Measurements from ENCODE around the gene SAMHD1. TPM values are rescaled to one million over a fixed set of nuclear protein-coding genes. Genes with fewer than 3 reads are reported as not detected.

SAMHD1 gene
- total and polyA plus RNA-seq, 2 of the 13 experiments (the other 11 are each of a cell fraction or from before 2014, with no cell fraction given): 16.9 to 43.5 TPM

DNA sequence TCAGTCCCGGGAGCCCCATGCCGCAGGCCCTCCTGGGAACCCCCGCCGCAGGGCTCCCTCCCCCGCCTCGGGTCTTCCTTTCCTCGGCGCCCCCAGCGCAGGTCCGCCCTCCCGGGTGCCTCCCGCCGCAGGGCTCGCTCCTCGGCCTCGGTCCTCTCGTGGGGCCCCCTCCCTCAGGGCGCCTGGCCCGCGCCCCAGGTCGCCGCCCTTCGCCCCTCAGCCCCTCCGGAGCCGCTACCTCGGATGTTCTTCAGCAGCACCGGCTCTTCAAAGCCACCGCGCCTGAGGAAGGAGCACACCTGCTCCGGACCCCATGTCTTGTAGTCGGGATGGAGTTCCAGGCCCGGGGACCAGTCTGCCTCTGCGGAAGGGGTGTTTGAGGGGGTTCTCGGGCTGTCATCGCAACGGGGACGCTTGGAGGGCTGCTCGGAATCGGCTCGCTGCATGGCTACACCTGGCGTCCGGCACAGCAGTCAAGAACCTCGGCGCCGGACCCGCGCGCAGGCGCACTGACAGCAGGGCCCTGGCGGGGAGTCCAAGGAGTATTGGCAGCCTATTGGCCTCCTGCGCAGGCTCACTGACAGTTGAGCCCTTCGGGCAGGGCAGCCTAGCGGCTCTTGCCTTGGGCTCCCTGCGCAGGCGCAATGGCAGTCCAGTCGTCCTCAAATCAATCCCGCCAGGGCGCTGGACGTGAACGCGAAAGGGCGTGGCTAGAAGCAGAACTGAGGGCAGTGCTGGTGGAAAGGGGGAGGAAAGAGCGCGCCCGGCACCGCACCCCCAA lies at the start of gene SAMHD1 (continued):
- TF ChIP-seq, protein P1, sequence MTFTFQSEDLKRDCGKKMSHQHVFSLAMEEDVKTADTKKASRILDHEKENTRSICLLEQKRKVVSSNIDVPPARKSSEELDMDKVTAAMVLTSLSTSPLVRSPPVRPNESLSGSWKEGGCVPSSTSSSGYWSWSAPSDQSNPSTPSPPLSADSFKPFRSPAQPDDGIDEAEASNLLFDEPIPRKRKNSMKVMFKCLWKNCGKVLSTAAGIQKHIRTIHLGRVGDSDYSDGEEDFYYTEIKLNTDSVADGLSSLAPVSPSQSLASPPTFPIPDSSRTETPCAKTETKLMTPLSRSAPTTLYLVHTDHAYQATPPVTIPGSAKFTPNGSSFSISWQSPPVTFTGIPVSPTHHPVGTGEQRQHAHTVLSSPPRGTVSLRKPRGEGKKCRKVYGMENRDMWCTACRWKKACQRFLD (CRISPR knock-in tag; IDR thresholded peaks at IDR 0.05; ENCODE audit: borderline replicate concordance): peak; percentile 87
- TF ChIP-seq HDAC2 (CRISPR knock-in tag; IDR thresholded peaks at IDR 0.05) (peak; percentile 38; the same call in 1 of the 2 replicates), ZNF724P (CRISPR knock-in tag; IDR thresholded peaks at IDR 0.05; ENCODE audit: borderline replicate concordance) (peak; percentile 64; the same call in 1 of the 2 replicates), NR2F1 (CRISPR knock-in tag; IDR thresholded peaks at IDR 0.05) (no peak), NPAS2 (CRISPR knock-in tag; IDR thresholded peaks at IDR 0.05; ENCODE audit: borderline replicate concordance) (no peak), REXO4 (CRISPR knock-in tag; IDR thresholded peaks at IDR 0.05; ENCODE audit: borderline replicate concordance) (no peak), ZNF569 (CRISPR knock-in tag; IDR thresholded peaks at IDR 0.05; ENCODE audit: borderline replicate concordance) (0 out of 2 replicates have a peak, but pooled peaks have one; percentile 94), HHEX (CRISPR knock-in tag; IDR thresholded peaks at IDR 0.05) (no peak; the same call in 1 of the 2 replicates), KAT8 (CRISPR knock-in tag; IDR thresholded peaks at IDR 0.05) (peak; percentile 67), ZNF737 (CRISPR knock-in tag; IDR thresholded peaks at IDR 0.05; ENCODE audit: borderline replicate concordance) (no peak), RXRB (CRISPR knock-in tag; IDR thresholded peaks at IDR 0.05; ENCODE audit: borderline replicate concordance) (peak; percentile 63; the same call in 1 of the 2 replicates), AGO2 (optimal IDR thresholded peaks at IDR 0.05; ENCODE audit: low read depth, low read length) (peak; percentile 75), FOXM1 (CRISPR knock-in tag; IDR thresholded peaks at IDR 0.05) (no peak)
- TF ChIP-seq, protein P2, sequence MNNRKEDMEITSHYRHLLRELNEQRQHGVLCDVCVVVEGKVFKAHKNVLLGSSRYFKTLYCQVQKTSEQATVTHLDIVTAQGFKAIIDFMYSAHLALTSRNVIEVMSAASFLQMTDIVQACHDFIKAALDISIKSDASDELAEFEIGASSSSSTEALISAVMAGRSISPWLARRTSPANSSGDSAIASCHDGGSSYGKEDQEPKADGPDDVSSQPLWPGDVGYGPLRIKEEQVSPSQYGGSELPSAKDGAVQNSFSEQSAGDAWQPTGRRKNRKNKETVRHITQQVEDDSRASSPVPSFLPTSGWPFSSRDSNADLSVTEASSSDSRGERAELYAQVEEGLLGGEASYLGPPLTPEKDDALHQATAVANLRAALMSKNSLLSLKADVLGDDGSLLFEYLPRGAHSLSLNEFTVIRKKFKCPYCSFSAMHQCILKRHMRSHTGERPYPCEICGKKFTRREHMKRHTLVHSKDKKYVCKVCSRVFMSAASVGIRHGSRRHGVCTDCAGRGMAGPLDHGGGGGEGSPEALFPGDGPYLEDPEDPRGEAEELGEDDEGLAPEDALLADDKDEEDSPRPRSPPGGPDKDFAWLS (CRISPR knock-in tag; IDR thresholded peaks at IDR 0.05; ENCODE audit: borderline replicate concordance): no peak
- TF ChIP-seq, protein P3, sequence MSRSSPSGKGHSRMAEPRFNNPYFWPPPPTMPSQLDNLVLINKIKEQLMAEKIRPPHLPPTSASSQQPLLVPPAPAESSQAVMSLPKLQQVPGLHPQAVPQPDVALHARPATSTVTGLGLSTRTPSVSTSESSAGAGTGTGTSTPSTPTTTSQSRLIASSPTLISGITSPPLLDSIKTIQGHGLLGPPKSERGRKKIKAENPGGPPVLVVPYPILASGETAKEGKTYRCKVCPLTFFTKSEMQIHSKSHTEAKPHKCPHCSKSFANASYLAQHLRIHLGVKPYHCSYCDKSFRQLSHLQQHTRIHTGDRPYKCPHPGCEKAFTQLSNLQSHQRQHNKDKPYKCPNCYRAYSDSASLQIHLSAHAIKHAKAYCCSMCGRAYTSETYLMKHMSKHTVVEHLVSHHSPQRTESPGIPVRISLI (CRISPR knock-in tag; IDR thresholded peaks at IDR 0.05; ENCODE audit: borderline replicate concordance): peak; percentile 65; the same call in 1 of the 2 replicates
- TF ChIP-seq, protein P4, sequence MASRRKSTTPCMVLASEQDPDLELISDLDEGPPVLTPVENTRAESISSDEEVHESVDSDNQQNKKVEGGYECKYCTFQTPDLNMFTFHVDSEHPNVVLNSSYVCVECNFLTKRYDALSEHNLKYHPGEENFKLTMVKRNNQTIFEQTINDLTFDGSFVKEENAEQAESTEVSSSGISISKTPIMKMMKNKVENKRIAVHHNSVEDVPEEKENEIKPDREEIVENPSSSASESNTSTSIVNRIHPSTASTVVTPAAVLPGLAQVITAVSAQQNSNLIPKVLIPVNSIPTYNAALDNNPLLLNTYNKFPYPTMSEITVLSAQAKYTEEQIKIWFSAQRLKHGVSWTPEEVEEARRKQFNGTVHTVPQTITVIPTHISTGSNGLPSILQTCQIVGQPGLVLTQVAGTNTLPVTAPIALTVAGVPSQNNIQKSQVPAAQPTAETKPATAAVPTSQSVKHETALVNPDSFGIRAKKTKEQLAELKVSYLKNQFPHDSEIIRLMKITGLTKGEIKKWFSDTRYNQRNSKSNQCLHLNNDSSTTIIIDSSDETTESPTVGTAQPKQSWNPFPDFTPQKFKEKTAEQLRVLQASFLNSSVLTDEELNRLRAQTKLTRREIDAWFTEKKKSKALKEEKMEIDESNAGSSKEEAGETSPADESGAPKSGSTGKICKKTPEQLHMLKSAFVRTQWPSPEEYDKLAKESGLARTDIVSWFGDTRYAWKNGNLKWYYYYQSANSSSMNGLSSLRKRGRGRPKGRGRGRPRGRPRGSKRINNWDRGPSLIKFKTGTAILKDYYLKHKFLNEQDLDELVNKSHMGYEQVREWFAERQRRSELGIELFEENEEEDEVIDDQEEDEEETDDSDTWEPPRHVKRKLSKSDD (CRISPR knock-in tag; IDR thresholded peaks at IDR 0.05; ENCODE audit: low read depth): 0 out of 2 replicates have a peak, but pooled peaks have one; percentile 41
- TF ChIP-seq, protein P5, sequence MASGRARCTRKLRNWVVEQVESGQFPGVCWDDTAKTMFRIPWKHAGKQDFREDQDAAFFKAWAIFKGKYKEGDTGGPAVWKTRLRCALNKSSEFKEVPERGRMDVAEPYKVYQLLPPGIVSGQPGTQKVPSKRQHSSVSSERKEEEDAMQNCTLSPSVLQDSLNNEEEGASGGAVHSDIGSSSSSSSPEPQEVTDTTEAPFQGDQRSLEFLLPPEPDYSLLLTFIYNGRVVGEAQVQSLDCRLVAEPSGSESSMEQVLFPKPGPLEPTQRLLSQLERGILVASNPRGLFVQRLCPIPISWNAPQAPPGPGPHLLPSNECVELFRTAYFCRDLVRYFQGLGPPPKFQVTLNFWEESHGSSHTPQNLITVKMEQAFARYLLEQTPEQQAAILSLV (CRISPR knock-in tag; IDR thresholded peaks at IDR 0.05; ENCODE audit: borderline replicate concordance): peak; percentile 88; the same call in 1 of the 2 replicates
- TF ChIP-seq, protein P6, sequence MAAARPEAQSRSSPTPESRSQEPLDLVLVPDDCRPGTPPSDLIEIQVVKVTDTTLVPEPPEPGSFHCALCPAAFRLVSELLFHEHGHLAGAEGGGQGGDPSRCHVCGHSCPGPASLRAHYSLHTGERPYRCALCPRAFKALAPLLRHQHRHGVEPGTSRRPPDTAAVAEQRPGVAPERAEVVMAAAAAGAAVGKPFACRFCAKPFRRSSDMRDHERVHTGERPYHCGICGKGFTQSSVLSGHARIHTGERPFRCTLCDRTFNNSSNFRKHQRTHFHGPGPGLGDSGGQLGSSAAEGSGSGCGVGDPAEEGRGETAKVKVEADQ (CRISPR knock-in tag; IDR thresholded peaks at IDR 0.05; ENCODE audit: borderline replicate concordance): no peak
